Measurements from ENCODE around the gene CIC.

- TF ChIP-seq POLR2AphosphoS5 (IDR thresholded peaks at IDR 0.05; ENCODE audit: low read depth, low read length) = peak; percentile 67; the same call in 1 of the 2 replicates
- no peak for TF ChIP-seq SIN3A (IDR thresholded peaks at IDR 0.05; ENCODE audit: borderline replicate concordance, insufficient read depth, low read length)
- no peak for TF ChIP-seq REST (IDR thresholded peaks at IDR 0.05; ENCODE audit: insufficient read depth in 1 of 2, low read depth in 2 of 2, low read length in 2 of 2)
Measured at GRCh38 chr19:42270346-42271044, 1.4 kb downstream of the CIC start.
